SW 1271 (cell line): Measurements from ENCODE around the gene SDF4.

ENCODE experiments used
- DNase-seq, 2 experiments: peaks; one replicate each; lab custom pipeline; 2025; lab: John Stamatoyannopoulos, UW

SDF4 gene

DNA sequence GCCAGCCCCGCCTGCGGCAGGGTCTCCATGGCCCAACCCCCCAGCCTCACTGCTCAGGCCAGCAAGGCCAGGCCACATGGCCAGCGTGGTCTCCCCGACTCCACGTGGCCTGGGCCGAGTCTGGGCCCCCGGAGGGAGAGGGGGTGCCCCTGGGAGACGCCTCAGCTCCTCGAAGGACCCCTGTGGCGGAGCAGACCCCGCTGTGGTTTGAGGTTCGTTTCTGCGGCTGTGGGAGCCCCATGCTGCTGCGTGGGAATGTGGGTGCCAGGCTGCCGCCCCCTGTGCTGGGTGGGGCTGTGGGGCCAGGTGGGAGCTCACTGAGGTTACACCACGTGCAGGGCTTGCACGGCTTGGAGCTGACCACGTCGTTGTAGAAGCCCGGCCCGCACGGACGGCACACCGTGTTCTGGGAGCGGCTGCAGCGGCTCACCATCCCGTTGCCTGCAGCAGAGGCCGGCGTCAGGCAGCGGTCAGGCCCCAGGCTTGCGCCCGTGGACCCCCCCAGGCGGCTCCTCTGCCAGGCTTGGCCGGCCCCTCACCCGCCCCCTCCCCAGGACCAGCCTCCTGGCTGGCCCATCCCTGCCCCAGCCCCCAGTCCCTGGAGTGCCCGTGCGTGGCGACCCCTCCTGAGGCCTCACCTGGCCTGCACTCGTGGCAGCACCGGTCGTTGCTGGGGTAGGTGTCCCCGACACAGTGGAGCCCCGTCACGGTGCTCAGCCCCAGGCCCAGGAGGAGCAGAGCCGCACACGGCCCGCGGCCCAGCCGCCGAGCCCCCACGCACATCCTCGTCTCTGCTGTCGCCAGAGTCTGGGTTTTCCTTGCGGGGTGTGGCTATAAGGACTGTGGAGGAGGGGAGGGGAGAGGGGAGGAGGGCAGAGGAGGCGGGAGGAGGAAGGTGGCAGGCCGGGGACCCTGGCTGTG lies 18.2 kb downstream of the SDF4 start, which contains the start of gene TNFRSF4:
Gene TNFRSF4 (minus strand): TSS at position 809 of the 921 bp plus-strand sequence. CDS start 26 bp downstream, at position 783.
- DNase-seq = no peak

DNA sequence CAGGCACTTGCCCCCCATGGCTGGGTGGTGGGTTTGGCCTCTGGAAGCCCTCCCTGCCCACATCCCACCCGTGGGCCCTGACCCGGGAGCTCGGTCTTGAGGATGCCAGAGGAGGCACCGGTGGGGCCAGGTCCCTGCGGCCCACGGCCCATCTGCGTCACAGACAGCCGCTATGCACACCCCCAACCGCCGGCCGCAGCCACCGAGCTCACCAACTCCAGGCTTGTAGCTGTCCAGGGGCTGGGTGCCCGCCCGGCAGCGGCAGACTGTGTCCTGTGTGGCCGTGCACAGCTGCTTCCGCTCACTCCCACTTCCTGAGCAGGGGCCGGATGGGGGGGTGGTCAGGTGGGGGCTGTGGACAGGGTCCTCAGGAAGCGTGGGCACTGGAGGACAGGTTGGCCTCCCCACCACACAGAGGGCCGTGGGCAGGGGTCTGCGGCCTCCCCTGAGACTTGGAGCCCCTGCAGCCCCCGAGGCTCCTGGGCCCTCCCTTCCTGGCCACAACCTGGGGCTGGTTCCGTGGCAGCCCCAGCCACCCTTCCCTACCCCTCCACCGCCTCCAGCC lies 18.9 kb downstream of the SDF4 start:
- DNase-seq = no peak

DNA sequence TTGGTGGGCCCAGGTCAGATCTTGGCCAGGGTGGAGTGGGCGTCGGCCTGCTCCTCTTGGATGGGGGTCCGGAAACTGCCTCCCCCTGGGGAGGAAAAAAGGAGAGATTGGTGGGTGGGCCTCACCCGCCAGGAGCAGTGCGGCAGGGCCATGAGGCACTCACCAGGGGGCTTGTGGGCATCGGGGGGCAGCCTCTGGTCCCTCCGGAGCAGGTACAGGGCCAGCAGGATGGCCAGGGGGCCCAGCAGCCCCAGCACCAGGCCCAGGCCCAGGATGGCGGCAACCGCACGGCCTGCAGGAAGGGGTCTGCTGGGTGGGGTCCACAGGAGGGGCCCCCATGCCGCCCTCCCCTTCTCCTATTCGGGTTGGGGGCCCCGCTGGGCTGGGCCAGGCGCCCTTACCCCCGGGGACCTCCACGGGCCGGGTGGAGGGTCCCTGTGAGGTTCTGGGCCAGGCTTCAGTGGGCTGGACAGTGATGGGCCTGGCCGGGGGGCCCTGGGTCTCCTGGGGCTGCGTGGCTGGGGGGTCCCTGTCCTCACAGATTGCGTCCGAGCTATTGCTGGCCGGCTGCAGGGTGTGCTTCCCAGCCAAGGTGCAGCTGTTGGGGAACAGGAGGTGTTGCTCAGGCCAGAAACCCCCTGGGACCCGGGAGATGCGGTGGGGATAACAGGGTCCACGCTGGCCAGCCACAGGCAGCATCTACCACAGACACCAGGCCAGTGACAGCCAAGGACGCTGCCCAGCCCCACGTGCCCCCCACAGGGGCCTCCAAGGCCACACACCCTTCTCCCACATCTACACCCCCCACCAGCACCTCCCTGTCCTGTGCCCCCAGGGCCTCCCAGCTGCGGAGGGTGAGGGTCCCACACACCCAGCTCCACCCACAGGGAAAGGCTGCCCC lies 20.0 kb downstream of the SDF4 start:
- no peak for DNase-seq

DNA sequence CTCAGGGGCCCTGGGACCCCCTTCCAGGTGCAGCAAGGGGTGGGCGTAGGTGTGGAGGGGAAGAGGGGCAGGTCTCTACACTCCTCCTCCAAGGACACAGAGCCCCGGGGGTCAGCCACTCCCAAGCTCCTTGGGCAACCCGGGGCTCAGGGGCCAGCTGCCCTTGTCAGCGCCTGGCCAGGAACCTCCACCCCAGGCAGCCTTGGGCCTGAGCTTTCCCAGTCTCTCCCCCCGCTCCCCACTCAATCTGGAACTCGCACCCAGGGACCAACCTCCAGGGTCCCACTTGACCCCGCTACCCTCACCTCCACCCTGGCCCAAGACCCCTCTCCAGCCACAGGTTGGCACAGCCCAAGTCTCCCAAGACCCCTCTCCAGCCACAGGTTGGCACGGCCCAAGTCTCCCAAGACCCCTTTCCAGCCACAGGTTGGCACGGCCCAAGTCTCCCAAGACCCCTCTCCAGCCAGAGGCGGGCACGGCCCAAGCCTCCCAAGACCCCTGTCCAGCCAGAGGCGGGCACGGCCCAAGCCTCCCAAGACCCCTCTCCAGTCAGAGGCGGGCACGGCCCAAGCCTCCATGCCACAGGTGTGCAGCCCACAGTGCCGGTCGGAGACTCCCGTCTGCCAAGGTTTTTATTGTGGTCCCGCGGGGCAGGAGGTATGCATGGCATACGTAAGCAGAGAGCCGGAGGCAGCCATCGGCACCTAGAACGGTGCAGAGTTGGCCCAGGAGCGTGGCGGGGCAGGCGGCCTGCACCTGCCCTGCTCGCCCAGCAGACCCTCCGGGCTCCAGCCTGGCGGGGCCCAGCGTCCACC lies 20.9 kb downstream of the SDF4 start:
- DNase-seq = no peak

DNA sequence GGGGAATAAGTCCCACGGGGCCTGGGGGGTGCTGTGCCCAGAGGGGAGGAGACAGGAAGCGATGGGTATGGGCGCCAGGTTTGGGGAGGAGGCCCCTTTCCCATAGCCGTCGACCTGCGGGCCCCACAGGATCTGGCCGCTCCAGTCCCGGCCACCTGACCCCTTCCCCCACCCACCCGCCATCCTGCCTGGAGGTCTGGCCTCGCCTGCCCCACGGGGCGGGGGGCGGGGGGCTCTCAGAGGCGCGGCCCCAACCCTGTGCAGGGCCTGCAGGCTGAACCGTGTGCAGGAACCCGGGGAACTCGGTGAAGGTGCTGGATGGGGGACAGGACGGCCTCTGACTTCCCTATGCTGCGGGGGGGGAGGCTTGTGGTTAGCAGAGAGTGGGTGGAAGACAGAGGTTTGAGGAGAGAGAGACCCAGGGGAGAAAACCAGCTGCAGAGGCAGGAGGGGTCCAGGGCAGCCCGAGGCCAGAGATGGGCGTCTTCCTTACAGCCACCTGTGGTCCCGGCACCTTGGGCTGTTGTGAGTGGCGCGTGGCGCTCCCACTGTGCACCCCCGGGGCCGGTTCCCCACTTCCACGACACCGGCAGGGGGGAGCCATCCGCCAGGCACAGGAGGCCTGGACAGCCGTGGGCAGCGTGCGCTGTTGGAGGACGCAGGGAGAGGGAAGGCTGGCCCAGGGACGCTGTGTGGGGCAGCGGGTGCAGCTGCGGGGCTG lies 22.9 kb downstream of the SDF4 start:
- DNase-seq = no peak

DNA sequence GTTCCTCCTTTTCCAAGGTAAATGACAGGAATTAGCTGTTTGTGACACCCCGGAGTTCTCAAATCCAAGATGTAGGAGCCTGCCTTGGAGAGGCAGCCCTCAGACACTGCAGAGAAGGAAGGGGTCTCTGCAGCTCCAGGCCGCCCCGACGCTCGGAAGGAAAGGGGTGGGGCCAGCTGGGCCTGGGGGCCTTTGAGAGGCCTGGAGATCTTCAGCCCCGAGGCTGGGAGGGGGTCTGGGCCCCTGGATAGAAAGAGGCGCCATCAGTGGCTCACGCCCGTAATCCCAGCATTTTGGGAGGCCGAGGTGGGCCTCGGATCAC lies 24.3 kb downstream of the SDF4 start:
- no peak for DNase-seq

DNA sequence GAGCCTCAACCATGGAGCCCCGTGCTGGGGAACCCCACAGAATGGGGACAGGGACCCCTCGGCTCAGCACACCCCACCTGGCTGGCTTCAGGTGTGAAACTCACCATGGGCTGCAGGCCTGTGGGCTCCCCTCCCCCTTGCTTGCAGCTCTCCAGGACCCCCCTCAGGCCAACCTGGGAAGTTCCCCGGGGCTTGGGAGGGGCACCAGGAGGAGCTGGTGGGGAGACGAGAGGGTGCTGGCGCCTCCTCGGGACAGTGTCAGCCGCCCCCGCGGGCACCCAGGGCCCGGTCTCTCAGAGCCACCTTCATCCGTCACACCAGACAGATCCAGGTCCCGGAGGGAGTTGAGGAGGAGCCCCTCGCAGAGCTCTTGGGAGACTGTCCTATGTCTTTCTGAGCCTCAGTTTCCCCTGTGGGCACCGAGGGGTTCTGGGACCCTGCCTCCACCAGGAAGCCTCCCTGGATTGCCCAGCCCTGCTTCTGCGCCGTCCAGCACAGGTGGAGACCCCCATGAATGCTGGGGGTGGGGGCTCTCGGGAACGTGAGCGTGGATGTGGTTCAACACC lies 24.8 kb downstream of the SDF4 start:
- DNase-seq = no peak

DNA sequence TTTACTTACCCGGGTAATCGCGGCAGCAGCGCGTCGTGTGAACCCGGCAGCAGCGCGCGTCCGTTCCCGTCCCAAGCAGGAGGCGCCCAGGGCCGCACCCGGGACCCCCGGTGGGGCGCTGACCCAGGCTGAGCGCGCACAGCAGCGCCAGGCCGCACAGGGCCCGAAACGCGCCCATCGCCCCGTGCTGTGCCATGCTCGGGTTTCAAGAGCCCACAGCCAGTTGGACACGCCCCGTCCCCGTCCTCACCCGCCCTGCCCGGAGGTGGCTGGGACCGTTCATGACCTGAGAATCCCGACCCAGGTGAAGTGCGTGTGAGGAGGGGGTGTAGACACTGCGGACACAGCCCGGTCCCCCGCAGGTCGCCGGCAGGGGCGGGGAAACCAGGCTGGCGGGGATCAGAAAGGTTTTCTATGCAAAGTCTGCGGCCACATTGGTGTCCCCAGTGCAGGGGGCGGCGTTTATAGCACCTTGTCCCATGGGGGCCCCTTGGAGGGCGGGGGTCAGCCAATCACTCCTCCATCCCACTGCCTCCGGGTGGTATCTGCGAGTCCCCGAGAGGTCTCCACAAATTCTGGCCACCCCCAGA lies 25.3 kb downstream of the SDF4 start, which contains the start of gene TNFRSF18:
Gene TNFRSF18 (minus strand): TSS at position 217 of the 590 bp plus-strand sequence. CDS start 21 bp downstream, at position 196.
- no peak for DNase-seq

DNA sequence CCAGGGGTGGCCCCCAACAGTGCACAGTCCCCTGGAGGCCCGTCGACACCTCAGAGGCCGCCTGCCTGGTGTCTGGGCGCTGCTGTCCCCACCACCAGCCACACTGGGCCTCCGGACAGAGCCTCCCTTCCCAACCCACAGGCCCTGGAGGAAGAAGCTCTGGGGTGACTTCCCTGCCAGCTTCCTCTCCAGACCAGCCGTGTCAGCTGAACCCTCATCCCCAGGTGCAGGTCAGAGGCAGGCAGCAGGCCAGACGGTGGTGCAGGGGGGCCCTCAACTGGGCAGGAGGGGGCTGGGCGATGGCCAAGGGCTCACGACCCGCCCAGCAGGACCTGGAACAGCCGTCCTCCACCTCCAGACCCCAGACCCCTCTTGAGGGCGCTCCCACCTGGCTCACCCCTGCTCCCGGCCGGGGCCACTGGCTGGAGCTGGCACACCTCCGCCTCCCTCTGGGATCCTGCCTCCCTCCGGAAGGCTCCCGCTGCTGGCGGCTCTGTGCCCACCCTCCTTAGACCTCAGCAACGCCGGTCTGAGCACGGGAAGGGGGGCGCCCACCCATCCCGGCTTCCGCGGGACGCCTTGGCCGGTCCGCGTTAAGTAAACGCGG lies 25.9 kb downstream of the SDF4 start:
- no peak for DNase-seq

DNA sequence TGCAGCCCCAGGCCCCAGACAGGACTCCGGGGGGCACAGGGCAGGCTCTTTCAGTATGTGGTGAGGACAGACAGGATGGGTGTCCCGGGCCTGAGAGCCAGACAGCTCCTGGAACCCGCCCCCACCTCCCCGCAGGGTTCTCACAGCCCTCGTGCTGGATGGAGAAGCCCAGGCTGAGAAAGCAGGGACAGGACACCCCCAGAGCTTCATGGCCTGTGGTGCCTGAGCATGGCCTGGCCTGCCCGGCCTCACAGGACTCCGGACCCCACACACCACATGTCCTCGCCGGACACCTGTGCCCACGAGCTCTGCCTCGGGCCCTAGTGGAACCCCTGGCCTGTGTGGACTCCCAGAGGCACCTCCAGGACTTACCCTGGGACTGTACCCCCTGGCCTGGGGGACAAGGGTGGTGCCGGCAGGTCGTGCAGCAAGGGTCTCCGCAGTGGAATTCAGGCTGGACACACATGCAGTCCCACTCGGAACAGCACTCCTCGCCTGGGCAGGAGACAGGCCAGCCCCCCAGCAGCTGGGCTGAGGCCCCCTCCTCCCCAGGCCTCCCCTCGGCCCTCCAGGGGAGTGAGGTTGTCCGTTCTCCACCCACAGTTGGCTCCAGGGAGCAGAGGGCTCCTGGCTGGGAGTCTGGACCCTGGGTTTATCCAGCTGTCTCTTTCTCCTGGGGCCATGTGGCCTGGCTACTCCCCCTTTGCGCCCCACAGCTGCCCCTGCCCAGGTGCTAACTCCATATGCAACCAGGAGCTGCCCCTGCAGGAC lies 26.6 kb downstream of the SDF4 start:
- DNase-seq = no peak

DNA sequence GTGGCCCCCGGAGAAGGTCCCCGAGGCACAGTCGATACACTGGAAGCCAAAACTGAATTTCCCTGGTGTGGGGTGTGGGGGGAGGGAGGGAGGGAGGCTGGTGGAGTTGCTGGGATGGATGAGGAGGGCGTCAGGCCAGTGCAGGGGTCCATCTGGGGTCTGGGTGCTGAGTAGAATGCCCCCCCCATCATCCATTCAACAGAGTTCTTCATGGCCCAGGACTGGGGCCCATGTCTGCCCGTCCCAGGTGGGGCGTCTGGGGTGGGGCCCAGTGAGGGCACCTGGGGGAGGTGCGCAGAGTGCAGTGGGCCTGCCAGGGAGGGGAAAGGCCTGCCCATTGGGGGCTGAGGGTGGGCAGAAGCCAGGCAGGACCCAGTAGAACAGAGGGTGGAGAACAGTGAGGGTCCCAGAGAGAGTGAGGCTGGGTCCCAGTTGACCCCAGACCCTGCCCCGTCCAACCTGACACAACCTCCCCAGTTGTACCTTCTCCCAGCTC lies 27.3 kb downstream of the SDF4 start:
- no peak for DNase-seq

DNA sequence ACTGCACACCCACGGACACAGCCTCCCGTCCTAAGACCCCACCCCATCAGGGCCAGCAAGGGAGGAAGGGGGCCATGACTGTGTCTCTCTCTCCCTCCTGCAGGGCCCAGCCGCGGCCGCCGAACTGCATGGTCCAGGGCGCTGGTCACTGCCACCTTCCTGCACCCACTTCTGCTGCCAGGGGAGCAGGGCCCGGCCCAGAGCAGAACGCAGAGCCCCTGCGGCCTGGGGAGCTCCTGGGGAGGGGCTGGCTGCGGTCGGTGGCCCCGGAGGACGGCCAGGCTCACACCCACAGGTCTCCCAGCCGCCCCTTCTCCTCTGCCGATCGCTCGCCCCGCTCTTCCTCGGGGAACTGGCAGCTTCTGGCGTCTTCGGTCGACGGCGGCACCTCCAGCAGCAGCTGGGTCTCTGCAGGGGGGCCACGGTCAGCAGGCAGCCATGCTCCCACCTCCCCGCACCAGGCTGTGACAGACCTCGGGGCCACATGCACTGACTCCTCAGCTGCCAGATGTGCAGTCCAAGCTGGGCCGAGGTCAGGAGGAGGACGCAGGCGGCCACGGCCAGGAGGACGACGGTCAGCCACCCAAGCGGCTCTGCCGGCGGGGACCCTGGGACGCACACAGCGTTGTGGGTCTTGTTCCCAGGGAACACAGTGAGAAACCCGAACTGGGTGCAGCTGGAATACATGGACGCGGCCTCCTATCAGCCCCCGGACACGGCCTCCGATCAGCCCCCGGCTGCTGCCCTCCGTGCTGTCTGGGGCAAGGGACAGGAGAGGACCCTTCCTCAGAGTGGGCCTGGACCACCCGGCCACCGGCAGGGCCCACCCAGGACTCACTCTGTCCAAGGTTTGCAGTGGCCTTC lies 28.0 kb downstream of the SDF4 start:
- no peak for DNase-seq

DNA sequence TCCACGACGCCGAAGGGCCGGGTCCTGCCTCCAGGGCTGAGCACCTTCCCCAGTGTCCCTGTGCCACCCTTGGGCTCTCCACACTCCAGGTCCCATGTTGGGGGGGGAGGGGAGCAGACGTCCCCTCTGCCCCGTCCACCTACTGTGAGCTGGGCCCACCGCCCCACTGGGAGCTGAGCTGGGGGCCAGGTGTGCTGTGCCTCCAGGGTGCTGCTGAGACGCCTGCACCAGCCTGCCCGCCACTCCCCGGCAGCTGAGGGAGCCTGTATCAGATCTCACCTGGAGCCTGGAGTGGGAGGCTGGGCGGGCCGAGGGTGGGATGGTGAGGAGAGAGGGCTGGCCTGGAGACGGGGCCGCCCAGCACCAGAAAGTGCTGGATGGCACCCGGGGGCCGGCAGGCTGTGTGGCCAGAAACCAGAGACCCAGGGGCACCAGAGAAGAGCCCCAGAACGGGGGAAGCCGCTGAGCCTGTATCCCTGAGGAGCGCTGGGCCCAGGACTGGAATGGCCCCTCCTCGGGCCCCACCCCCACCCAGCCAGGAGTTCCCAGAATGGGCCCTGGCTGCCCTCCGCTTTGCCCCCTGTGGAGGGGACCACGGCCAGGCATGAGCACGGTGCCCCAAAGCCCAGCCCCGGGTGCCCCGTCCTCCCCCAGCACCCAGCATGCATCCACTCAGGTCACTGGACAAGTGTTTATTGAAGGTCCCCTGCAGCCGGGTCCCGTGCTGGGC lies 28.8 kb downstream of the SDF4 start:
- DNase-seq = no peak

DNA sequence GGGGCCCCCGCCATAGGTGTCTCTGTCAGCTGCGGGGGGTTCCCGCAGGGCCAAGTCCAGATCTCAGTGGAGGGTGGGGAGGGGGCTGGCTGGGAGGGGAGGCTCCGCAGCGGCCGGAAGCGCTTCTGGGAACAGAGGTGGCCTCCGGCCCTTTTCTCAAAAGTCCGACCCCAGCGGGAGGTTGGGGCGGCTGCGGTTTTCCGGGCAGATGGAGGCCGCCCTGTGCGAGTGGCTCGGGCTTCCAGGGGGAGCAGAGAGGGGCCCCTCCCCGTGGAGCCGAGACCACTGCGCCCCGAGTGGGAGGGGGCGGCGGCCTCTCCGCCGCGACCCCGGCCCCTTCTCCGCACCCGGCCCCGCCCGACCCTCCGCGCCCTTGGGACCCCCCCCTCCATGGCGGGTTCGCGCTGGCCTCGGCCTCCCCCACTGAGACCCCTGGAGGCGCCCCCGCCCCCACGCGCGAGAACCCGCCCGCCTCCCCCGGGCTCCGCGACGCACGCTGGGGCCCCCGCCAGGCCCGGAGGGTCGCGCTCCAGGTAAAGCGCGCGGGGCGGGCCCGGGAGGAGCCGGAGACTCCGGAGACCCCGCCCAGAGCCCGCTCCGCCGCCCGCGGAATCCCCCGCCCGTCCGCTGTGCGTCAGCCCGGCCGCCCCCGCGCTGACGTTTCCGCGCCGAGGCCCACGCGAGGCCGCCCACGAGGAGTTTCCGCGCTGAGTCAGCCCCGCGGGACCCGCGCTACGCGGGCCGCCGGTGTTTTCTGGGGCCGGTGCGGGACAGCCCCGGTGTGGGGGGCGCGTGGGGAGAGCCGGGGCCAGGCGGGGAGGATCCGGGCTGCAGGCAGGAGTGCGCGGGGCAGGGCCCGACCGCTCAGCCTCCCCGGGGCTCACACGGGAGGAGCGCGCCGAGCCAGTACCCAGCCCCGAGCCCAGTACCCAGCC lies 30.7 kb downstream of the SDF4 start:
- no peak for DNase-seq

DNA sequence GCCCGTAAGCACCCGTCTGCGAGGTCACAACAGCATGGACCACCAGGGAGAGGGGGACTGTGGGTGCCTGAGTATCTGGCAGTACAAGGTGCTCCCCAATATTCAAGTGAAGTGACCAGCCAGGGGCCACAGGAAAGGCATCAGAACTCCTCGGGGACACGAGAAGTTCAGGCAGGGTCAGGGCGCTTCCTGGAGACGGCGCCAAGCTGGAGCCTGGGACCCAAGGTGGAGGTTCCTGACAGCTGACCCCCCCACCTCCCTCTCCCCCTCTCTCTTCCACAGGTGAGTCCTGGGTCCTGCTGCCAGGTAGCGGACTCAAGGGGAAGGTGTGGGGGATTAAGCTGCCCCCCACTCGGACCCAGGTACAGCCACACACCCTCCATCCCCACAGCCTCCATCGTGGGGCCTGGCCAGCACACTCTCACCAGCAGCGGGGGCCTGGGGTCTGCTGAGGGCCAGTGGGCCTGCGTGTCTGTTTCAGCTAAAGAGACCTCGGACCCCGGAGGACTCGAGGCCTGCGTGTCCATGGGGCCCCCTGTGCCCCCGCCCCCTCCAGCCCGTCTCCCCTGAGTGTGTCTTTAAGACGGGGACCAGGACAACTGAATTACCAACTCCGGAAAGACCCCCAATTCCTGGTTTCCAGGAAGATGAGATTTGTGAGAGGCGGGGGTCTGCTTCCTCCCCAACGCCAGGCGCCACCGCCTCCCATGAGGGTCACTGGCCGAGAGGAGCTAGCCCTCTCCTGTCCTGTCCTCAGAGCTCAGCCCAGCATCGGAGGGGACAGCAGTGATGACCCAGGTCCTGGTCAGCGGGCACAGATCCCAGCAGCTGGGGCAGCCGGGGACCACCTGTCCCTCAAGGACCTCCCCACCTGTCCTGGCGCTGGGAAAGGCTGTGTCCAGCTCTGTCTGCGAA lies 31.6 kb downstream of the SDF4 start:
- DNase-seq = no peak
